ENCODE measurements around the gene EXOC4.

The EXOC4 gene

DNA sequence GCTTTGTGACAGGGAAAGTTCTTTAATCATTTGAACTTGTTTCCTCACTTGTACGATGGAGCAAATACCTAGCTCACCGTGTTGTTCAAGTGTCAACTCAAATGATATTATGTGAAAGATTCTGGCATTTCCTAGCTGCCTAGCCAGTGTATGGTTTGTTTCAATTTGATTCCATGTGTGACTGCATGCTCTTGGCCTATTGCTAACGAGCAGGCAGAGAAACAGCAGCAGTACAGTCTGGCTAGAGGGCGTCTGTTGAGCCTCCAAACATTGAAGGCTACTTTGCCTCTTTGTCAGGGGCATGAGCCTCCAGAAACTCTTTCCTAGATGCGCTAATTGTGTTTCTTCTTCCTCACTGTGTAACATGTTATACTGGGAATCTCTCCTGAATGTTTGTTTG lies 417.4 kb downstream of the EXOC4 start:
- H3K4me3 ChIP-seq (ENCODE audit: low read depth, low read length): no peak overlapping the region
- no peak for TF ChIP-seq CTCF (IDR thresholded peaks at IDR 0.05; ENCODE audit: borderline replicate concordance, insufficient read depth, low read depth, low read length)

- no peak overlapping the region for H3K4me3 ChIP-seq (ENCODE audit: low read depth, low read length)
- no peak for TF ChIP-seq CTCF (IDR thresholded peaks at IDR 0.05; ENCODE audit: borderline replicate concordance, insufficient read depth, low read depth, low read length)
Observed at GRCh38 chr7:133672866-133673265, 420.0 kb downstream of the EXOC4 start.

- no peak overlapping the region for H3K4me3 ChIP-seq (ENCODE audit: low read depth, low read length)
- TF ChIP-seq CTCF (IDR thresholded peaks at IDR 0.05; ENCODE audit: borderline replicate concordance, insufficient read depth, low read depth, low read length): no peak
Observed at GRCh38 chr7:133674079-133674763, 421.3 kb downstream of the EXOC4 start.

- no peak for TF ChIP-seq CTCF (IDR thresholded peaks at IDR 0.05; ENCODE audit: borderline replicate concordance, insufficient read depth, low read depth, low read length)
Observed at GRCh38 chr7:133675510-133676218, 422.8 kb downstream of the EXOC4 start.

GRCh38 chr7:133676805-133677370 lies 424.0 kb downstream of the EXOC4 start:
- no peak overlapping the region for H3K4me3 ChIP-seq (ENCODE audit: low read depth, low read length)
- TF ChIP-seq CTCF (IDR thresholded peaks at IDR 0.05; ENCODE audit: borderline replicate concordance, insufficient read depth, low read depth, low read length): no peak

More at GRCh38 chr7:133675510-133676218, 422.8 kb downstream of the EXOC4 start:
- no peak overlapping the region for H3K4me3 ChIP-seq (ENCODE audit: low read depth, low read length)

DNA sequence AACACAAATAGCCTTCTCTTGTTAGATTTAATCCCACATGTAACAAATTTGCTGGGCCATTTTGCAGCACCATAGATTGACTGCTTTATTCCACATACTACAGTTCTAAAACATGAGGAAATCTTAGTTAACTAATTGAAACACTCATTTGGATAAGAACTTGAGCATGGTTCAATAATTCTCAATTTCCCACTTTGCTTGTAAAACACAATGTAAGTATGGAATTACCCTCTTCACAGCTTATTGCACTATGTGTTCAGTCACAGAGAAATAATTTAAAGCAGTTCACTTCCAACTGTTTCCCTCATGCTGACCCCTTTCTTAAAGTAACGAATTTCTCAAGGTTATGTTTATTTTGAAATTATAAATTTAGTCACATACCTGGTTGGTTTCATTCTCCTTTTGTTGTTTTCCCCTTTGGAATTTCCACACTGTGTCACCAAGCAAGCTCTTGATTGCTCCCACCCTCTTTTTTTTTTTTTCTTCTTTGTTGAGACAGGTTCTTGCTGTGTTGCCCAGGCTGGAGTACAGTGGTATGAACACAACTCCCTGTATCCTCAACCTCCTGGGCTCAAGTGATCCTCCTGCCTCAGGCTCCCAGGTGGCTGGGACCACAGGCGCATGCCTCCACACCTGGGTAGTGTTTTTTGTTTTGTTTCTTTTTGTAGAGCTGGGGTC lies 425.4 kb downstream of the EXOC4 start:
- no peak overlapping the region for H3K4me3 ChIP-seq (ENCODE audit: low read depth, low read length)
- no peak for TF ChIP-seq CTCF (IDR thresholded peaks at IDR 0.05; ENCODE audit: borderline replicate concordance, insufficient read depth, low read depth, low read length)
